ENCODE measurements around the gene CTNND2.

DNA sequence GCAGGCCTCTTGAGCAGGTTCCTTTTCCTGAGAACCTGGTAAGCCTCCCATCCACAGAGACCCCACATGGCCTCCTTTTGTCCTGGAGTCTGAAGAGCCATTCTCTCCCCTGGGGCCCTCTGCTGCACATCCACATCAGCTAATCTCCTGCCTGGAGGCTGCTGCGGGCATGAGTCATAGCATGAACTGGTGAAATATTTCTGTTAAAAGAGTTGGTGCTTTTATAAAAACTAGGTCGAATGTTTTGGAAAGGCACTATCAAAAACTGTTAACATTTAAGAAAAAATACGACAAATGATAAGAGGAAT is 399.4 kb downstream of the CTNND2 start:
- TF ChIP-seq, protein P1, sequence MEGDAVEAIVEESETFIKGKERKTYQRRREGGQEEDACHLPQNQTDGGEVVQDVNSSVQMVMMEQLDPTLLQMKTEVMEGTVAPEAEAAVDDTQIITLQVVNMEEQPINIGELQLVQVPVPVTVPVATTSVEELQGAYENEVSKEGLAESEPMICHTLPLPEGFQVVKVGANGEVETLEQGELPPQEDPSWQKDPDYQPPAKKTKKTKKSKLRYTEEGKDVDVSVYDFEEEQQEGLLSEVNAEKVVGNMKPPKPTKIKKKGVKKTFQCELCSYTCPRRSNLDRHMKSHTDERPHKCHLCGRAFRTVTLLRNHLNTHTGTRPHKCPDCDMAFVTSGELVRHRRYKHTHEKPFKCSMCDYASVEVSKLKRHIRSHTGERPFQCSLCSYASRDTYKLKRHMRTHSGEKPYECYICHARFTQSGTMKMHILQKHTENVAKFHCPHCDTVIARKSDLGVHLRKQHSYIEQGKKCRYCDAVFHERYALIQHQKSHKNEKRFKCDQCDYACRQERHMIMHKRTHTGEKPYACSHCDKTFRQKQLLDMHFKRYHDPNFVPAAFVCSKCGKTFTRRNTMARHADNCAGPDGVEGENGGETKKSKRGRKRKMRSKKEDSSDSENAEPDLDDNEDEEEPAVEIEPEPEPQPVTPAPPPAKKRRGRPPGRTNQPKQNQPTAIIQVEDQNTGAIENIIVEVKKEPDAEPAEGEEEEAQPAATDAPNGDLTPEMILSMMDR (IDR thresholded peaks at IDR 0.05 in 8 of 11, conservative IDR thresholded peaks at IDR 0.05 in 3 of 11) = no peak
- TF ChIP-seq POLR2A (IDR thresholded peaks at IDR 0.05) = no peak
